CD1c-positive myeloid dendritic cell (primary cell): ENCODE measurements around the gene AADAT.
A peak's percentile ranks its signal among the peaks of the same experiment; 100 is the strongest.
"Not testable (repeated sequence)": the region's sequence is repeated elsewhere in the genome, so short reads cannot be mapped to it uniquely, and the experiment has no call there.

Source experiments
- DNase-seq: peaks from one replicate; pipeline ENCODE4 v3.0.0-alpha.2; 2016; ENCODE audit errors: extremely low spot score

The AADAT gene

DNA sequence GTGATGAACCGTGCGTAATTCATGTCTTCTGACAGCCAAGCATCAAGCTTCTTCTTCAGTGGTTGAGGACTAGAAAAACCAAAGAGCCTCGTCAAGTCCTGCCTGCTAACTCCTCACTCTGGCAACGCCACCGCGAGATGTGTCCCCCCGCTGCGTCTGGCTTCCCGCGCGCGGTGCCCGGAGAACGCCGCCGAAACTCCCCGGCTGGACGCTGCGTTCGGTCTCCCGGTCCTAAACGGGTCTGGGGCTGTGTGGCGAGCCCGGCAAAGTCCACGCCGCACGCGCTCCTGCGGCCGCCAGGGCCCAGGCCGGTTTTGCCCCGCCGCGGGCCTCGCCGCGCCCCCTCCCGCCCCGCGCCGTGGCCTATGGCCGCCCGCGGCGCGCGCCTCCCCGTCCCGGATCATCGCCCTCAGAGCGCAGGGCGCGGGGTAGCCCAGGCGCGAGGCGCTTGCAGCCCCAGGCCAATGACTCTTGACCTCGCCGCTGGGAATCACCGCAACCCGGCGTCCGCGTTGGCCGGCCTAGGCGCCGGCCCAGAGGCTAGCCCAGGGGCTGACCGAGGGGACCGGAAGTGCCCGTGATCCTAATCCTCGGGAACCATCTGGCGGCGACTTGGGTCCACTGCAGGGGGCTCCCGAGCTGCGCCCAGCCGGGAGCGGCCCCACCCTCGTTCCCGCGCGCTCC lies at the start of gene AADAT:
Gene AADAT (minus strand): TSS at position 289 of the 684 bp plus-strand sequence. CDS start 266 bp downstream, at position 23.
- DNase-seq: peak; percentile 15

GRCh38 chr4:170138580-170139194 lies 48.9 kb upstream of the AADAT start:
- DNase-seq: peak; percentile 82

- no peak for DNase-seq
Observed at GRCh38 chr4:170137927-170138326, 48.2 kb upstream of the AADAT start.

DNA sequence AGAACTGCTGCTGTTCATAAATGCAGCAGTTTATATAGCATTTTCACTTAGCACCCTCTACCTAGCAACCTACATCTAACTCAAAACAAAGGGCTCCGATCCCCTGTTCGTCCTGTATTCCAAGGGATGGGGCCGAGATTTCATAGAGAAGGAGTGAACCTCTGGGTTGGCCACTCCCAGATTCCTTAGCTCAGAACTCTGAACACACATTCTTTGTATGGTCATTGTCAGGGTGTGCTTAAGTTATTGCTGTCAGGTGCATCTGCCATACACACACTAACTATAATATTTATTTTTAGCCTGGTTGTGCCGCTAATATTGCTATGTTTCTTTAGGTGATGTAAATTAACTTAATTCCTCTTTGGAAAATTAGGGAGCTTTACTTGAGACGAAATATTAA lies 47.7 kb upstream of the AADAT start:
- no peak for DNase-seq

- no peak for DNase-seq
Observed at GRCh38 chr4:170134821-170135220, 45.1 kb upstream of the AADAT start.

DNA sequence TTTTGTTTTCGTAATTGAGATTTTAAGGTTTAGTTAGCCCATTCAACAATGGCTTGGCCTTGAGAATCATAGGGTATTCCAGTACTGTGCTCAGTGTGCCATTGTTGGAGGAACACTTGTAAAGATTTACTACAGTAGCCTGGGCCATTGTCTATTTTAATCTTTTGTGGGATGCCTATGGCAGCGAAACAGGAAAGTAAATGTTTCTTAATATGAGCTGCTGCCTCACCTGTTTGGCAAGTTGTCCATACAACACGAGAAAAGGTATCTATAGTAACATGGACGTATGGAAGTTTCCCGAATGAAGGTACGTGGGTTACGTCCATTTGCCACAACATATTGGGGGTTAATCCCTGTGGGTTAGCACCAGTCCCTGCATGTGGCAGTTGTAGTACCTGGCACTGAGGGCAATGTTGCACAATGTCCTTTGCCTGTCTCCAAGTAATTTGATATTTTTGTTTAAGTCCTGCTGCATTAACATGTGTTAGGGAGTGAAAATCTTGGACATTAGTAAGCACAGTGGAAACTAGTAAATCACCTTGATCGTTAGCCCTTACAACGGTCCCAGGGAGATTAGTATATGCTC lies 38.6 kb upstream of the AADAT start:
- DNase-seq: no peak

- DNase-seq: no peak
Observed at GRCh38 chr4:170127758-170128157, 38.0 kb upstream of the AADAT start.

DNA sequence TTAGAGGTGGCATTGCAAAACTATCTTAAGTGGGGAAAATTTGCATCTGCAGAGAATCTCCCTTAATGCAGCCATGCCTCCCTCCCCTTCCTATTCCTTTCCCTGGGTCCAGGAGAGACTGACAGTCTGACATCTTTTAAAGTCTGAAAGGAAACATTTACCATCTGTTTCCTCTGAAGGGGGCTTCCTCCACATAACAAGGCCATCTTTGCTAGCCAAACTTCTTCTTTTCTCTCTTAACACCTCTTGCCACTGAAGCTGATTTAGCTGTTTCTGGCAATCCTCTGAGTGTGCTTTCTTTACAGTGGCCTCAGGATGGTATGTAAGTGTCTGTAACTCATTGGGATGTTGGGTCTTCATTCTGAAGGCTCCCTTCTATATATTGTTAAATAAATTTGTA lies 34.6 kb upstream of the AADAT start:
- DNase-seq: no peak

DNA sequence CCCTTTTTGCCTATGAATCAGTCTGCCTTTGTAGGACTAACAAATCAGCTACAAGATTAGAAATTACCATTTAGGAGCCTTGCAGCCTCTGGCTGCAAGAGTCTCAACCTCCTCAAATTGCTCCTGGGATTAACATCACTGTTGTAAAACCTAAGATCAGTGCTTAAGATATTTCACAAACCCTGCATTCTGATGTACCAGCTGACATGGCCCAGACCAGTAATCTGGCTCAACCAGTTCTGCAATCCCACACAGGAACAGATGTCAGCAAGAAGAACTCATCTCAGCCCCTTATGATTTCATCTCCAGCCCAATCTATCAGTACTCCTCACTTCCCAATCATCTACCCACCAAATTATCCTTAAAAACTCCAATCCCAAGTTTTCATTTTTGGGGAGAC lies 32.5 kb upstream of the AADAT start:
- no peak for DNase-seq

- DNase-seq: no peak
Observed at GRCh38 chr4:170114636-170115035, 24.9 kb upstream of the AADAT start.

- not testable (repeated sequence) for DNase-seq
Observed at GRCh38 chr4:170114183-170114582, 24.4 kb upstream of the AADAT start.

DNA sequence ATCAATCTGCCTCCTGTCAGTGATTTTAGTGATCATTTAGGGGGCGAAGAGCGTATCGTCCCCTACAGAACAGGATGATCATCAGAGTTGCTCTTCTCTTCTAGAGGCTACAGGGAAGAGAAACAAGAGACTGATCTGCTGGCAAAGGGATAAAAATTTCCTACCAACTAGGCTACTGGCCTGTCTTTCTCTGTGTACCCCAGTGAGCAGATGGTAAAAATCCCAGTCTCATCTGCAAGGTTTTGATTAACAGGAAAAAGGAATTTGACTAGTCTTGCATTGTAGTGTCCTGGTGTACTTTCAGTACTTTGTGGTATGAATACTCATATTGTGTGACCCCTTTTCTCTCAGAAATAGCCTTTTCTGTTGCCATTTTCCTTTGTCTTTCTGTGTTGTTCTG lies 21.8 kb upstream of the AADAT start:
- DNase-seq: no peak

- no peak for DNase-seq
Observed at GRCh38 chr4:170111085-170111484, 21.3 kb upstream of the AADAT start.

DNA sequence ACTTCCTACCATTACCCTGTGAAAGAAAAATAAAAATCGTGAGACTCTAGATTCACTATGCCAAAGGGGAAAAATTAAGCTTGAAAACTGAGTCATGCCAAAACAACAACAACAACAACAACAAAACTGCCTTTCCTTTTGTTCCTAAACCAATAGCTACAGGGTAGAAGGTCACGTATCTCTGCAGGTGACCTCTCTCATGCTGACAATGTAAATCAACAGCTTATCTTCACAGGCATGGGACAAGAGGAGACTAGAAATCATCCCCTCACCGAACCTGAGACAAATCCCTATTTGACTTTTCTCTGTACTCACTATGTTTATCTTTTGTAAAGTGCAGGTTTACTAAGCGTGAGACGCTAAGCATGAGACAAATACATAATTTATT lies 20.5 kb upstream of the AADAT start:
- no peak for DNase-seq

- DNase-seq: no peak
Observed at GRCh38 chr4:170109586-170110284, 20.0 kb upstream of the AADAT start.

DNA sequence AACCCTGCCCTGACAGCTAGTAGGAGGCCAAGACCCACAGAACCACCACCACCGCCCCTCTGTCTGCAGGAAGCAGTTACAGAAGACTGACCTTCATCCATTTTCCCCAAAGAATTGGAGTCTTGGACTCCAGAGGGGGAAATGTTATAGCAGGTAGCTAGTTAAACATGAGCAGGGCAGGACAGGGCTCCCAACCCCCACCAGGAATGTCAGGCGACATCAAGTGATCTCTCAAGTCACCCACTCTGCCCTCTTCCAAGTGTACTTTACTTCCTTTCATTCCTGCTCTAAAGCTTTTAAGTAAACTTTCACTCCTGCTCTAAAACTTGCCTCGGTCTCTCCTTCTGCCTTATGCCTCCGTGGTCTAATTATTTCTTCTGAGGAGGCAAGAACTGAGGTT lies 17.1 kb upstream of the AADAT start:
- DNase-seq: no peak

- no peak for DNase-seq
Observed at GRCh38 chr4:170102426-170102825, 12.7 kb upstream of the AADAT start.

GRCh38 chr4:170098171-170098570 lies 8.4 kb upstream of the AADAT start:
- DNase-seq: not testable (repeated sequence)

DNA sequence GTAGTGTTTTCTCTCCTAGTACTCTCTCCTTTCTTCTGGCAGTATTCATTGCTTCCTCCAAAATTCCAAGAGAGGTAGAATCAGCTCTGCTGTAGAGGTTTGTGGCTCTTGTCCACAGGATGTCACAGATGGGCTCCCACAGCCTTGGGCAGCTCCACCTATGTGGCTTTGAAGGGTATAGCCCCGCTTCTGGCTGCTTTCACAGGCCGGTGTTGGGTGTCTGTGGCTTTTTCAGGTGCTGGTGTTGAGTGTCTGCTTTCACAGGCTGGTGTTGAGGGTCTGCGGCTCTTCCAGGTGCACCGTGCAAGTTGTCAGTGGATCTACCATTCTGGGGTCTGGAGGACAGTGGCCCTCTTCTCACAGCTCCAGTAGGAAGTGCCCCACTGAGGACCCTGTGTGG lies 7.9 kb upstream of the AADAT start:
- DNase-seq: no peak

DNA sequence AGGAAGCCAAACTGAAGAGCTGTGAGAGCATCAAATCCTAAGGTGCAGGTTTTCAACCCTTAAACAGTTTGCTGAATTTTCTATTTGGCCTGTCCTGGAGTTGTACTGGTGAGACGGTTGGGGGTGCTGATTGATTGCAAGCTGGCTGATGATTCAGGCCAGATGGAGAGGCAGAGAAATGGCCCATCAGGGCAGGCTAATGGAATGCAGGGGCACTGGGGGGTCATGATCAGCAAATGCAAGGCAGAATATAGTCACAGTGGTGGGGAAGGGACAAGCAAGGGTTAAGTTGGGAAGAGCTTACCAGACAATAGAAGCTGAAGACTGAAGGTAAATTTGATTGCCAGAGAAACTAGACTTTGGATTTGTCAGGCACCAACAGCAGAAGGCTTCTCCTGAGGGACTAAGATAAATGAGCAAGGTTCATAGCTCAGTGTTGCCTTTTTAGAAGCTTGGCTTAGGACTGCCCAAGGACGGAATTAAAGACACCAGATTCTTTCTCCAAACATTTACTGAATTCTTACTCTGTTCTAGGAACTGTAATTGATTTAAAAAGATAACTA lies 4.3 kb upstream of the AADAT start:
- no peak for DNase-seq

DNA sequence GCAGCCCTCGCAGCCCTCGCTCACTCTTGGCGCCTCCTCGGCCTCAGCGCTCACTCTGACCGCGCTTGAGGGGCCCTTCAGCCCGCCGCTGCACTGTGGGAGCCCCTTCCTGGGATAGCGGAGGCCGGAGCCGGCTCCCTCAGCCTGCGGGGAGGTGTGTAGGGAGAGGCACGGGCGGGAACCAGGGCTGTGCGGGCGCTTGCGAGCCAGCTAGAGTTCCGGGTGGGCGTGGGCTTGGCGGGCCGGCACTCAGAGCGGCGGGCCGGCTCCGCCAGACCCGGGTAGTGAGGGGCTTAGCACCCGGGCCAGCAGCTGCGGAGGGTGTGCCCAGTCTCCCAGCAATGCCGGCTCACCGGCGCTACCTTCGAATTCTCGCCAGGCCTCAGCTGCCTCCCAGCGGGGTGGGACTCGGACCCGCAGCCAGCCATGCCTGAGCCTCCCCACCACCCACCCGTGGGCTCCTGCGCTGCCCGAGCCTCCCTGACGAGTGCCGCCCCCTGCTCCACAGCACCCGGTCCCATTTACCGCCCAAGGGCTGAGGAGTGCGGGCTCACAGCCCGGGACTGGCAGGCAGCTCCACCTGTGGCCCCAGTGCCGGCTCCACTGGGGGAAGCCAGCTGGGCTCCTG lies 1.4 kb upstream of the AADAT start:
- DNase-seq: no peak
